Esophagus muscularis mucosa (tissue), 4 donors: ENCODE measurements around the gene SMIM5.

Experiments
- CTCF ChIP-seq, 3 experiments: fragments of 200-600 bp in 2 of 3; fragments of 450-650 bp in 1 of 3; sonication (generic) in 2 of 3; IDR thresholded peaks; one replicate each; pipeline ENCODE4 v1.5.1; 2017 to 2019; ENCODE audit warnings: antibody characterized with exemption in 3 of 3, mild to moderate bottlenecking in 2 of 3, moderate library complexity in 1 of 3
- EP300 ChIP-seq: sonication (generic); formaldehyde crosslinking; IDR thresholded peaks from one replicate; pipeline ENCODE4 v1.6.1; 2017; ENCODE audit warnings: antibody characterized with exemption
- POLR2A ChIP-seq: fragments of 450-650 bp; IDR thresholded peaks from one replicate; pipeline ENCODE4 v1.6.1; 2017; ENCODE audit warnings: antibody characterized with exemption, moderate library complexity, mild to moderate bottlenecking, low read depth
- POLR2AphosphoS5 ChIP-seq, 2 donors: sonication (generic); formaldehyde crosslinking; IDR thresholded peaks; one replicate each; pipeline ENCODE4 v1.6.1; 2017; ENCODE audit warnings: antibody characterized with exemption in 2 of 2

DNA sequence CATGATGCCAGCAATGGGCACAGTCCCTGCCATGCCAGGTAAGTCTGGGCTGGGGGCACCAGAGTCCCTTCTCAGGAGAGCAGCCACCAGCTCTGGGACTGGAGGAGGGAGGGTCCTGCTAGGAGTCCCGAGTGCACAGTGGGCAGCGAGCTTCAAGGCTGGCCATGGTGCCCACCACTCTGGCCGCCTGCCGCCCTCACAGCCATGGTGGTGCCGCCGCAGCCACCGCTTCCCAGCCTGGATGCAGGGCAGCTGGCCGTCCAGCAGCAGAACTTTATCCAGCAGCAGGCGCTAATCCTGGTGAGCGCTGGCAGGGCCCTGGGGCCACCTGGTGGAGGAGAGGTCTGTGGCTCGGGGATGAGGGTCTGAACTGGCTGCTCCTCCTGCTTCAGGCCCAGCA is 17.9 kb upstream of the SMIM5 start:
- TF ChIP-seq CTCF (IDR thresholded peaks at IDR 0.05) (no peak), POLR2A (no peak), POLR2AphosphoS5 (IDR thresholded peaks at IDR 0.05) (no peak), EP300 (no peak)
